DOHH2 (cell line): ENCODE data around the gene STK16.

Experiments used
- H3F3A ChIP-seq: fragments of 200-600 bp; sonication (generic), shearing (Covaris generic); 2 replicates; pipeline ENCODE4 v1.6.0; 2016; ENCODE audit warnings: antibody characterized with exemption, mild to moderate bottlenecking; ENCODE audit not compliant: control insufficient read depth, insufficient read depth
- H3K27ac ChIP-seq: fragments of 200-600 bp; sonication (generic); 2 replicates; pipeline ENCODE4 v1.5.1; 2014; ENCODE audit warnings: low read depth, mild to moderate bottlenecking, low read length, moderate library complexity
- H3K27me3 ChIP-seq: fragments of 200-600 bp; sonication (generic); 2 replicates; pipeline ENCODE4 v1.6.1; 2014; ENCODE audit warnings: mild to moderate bottlenecking, low read length, mixed read lengths; ENCODE audit not compliant: control insufficient read depth
- H3K36me3 ChIP-seq: fragments of 200-600 bp; sonication (generic); 2 replicates; pipeline ENCODE4 v1.6.1; 2014; ENCODE audit warnings: mild to moderate bottlenecking, low read length, moderate library complexity, mixed read lengths; ENCODE audit not compliant: control insufficient read depth
- H3K4me1 ChIP-seq: fragments of 200-600 bp; sonication (generic); 2 replicates; pipeline ENCODE4 v1.6.1; 2014; ENCODE audit warnings: mild to moderate bottlenecking, low read length, mixed read lengths; ENCODE audit not compliant: control insufficient read depth
- H3K4me2 ChIP-seq: fragments of 200-600 bp; sonication (generic); 2 replicates; pipeline ENCODE4 v1.6.0; 2014; ENCODE audit warnings: mild to moderate bottlenecking, low read length, moderate library complexity
- H3K4me3 ChIP-seq: fragments of 200-600 bp; sonication (generic); 2 replicates; pipeline ENCODE4 v1.5.1; 2014; ENCODE audit warnings: mild to moderate bottlenecking, low read length, mixed read lengths
- H3K79me2 ChIP-seq: fragments of 200-600 bp; sonication (generic); 2 replicates; pipeline ENCODE4 v1.6.1; 2014; ENCODE audit warnings: mild to moderate bottlenecking, low read length, mixed read lengths; ENCODE audit not compliant: control insufficient read depth
- H3K9me2 ChIP-seq: fragments of 200-600 bp; sonication (generic); replicated peaks from 2 replicates; pipeline ENCODE4 v1.6.1; 2014; ENCODE audit warnings: mild to moderate bottlenecking, low read length, mixed read lengths; ENCODE audit not compliant: control insufficient read depth
- H3K9me3 ChIP-seq: fragments of 200-600 bp; sonication (generic); 2 replicates; pipeline ENCODE4 v1.6.1; 2014; ENCODE audit warnings: antibody characterized with exemption, low read length, mixed read lengths; ENCODE audit not compliant: control insufficient read depth, insufficient read depth
- H4K20me1 ChIP-seq: fragments of 200-600 bp; sonication (generic); 2 replicates; pipeline ENCODE4 v1.6.0; 2014; ENCODE audit warnings: low read depth, mild to moderate bottlenecking, antibody characterized with exemption, low read length, moderate library complexity; ENCODE audit not compliant: control insufficient read depth, insufficient read depth
- EZH2phosphoT487 ChIP-seq: fragments of 200-600 bp; sonication (generic); IDR thresholded peaks from 2 replicates; pipeline ENCODE4 v1.6.1; 2017; ENCODE audit warnings: borderline replicate concordance, mild to moderate bottlenecking, antibody characterized with exemption, low read length, moderate library complexity, mixed read lengths
- TF ChIP-seq, protein P1 (sequence below): fragments of 200-600 bp; sonication (generic); IDR thresholded peaks from one replicate; pipeline ENCODE4 v1.5.1; 2014; ENCODE audit warnings: antibody characterized with exemption, mild to moderate bottlenecking, low read depth, low read length; ENCODE audit not compliant: poor library complexity, severe bottlenecking

STK16 gene

DNA sequence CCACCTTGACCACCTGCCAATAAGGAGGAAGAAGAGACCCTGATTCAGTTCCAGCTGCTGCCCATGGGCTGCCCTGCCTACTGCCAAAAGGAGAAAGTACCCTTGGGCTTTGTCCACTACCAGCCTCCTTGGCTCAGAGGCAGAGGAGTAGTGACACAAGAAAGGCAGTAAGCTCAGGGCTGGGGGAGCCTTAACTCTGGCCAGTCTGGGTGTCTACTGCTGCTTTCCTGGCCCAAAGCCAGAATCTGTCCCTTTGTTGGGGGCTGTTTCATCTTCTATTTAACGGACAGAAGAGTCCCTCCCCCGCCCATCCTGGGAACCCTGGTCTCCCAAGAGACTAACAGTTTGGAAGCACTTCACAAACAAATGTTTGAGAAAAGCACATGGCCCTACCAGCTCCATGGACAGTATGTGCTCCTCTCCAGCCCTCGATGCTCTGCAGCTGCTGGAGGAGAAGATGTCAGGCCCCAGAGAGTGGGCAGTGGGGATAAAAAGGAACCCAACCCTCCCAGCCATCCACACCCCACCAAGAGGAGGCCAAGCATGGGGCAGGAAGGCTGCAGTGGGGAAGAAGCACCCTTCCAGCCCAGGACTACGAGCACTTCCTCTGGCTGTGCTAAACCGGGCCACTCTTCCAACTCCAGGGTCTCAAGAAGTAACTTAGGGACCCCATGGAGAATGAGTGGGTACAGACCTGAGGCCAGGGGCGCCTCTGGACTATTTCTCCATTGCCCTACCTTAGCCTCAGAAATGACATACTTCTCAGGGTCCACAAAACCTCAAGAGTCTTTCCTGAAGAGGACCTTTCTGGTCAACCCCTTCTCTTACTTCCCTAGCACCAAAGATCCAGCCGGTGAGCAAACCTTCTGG lies 17.0 kb upstream of the STK16 start:
- no peaks in the 10 kb centered on the region; the same call in 1 of the 2 replicates for H3F3A ChIP-seq
- H3K9me3 ChIP-seq, result no peaks in the 10 kb centered on the region
- peak overlapping the region; percentile 88 for H3K4me3 ChIP-seq
- peaks cover 53% of the 10 kb centered on the region for H3K79me2 ChIP-seq
- no peaks in the 10 kb centered on the region for H4K20me1 ChIP-seq
- no peak for TF ChIP-seq EZH2phosphoT487
- TF ChIP-seq, protein P1, sequence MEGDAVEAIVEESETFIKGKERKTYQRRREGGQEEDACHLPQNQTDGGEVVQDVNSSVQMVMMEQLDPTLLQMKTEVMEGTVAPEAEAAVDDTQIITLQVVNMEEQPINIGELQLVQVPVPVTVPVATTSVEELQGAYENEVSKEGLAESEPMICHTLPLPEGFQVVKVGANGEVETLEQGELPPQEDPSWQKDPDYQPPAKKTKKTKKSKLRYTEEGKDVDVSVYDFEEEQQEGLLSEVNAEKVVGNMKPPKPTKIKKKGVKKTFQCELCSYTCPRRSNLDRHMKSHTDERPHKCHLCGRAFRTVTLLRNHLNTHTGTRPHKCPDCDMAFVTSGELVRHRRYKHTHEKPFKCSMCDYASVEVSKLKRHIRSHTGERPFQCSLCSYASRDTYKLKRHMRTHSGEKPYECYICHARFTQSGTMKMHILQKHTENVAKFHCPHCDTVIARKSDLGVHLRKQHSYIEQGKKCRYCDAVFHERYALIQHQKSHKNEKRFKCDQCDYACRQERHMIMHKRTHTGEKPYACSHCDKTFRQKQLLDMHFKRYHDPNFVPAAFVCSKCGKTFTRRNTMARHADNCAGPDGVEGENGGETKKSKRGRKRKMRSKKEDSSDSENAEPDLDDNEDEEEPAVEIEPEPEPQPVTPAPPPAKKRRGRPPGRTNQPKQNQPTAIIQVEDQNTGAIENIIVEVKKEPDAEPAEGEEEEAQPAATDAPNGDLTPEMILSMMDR, result no peak
- peak overlapping the region; percentile 84 for H3K4me2 ChIP-seq
- peak overlapping the region; percentile 72; the same call in 1 of the 2 replicates for H3K27ac ChIP-seq
- H3K27me3 ChIP-seq, result no peaks in the 10 kb centered on the region
- H3K36me3 ChIP-seq, result peaks cover 74% of the 10 kb centered on the region
- H3K4me1 ChIP-seq, result peaks cover 31% of the 10 kb centered on the region
- H3K9me2 ChIP-seq, result no peaks in the 10 kb centered on the region

DNA sequence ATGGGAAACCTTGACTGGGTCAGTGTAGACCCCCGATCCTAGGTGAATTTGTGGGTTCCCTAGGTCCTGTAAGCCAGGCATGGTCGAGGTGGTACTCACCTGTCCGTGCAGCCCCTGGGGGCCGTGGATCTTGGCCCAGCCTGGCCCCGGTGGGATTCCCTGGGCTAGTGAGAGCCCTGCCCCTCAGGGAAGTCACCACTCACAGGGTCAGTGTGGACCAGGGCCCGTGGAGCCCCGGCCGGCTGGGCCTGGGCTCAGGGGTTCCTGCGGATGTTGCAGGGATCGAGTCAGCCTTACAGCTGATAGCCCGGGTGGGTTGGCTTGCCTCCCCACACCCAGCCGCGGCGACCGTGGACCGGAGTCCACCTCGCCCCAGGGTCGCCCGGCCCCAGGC lies 16.4 kb upstream of the STK16 start:
- Histone ChIP-seq H3K79me2 (peaks cover 53% of the 10 kb centered on the region), H4K20me1 (no peaks in the 10 kb centered on the region), H3K27me3 (no peaks in the 10 kb centered on the region), H3F3A (no peaks in the 10 kb centered on the region; the same call in 1 of the 2 replicates), H3K36me3 (peaks cover 74% of the 10 kb centered on the region), H3K4me3 (peak overlapping the region; percentile 88), H3K9me3 (no peaks in the 10 kb centered on the region), H3K27ac (peak overlapping the region; percentile 72), H3K4me2 (peak overlapping the region; percentile 84), H3K9me2 (no peaks in the 10 kb centered on the region), H3K4me1 (peaks cover 31% of the 10 kb centered on the region)
- no peak for TF ChIP-seq EZH2phosphoT487
- TF ChIP-seq, protein P1, result no peak

DNA sequence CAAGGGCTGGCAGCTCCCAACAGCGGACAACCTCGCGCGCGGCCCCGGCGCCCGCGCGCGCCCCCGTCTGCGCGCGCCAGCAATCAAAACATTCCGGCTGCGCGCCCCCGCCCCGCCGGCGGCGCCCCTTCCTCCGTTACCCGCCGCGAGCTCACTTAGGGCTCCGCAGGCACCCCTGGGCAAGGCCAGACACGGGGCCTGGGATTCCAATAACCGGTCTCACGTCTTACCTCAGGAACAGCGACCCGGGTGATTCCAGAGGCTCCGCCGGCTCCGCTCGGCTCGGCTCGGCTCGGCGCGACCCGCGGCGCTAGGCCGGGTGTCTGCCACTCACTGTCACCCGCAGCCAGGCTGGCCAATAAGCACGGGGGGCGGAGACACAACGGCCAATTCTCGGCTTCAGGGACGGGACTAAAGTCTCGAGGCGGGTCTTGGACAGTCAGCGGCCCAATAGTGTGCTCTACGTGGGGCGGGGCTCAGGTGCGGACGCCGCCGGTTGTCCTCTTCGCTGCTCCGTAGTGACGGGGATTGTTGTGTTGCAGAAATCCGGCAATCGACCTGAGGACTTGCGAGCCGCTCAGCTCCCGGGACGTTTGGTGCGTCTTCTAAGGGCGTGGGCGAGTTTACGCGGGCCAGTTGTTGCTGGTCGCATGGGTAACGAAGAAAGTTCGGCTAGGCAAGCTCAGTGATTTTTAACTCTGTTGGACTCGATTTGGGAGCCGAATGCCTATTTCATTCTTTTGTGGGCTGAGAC lies 15.8 kb upstream of the STK16 start, which contains the start of the genes ANKZF1 and ATG9A:
Gene ANKZF1, plus strand, starts transcription at position 502 of the 754 bp plus-strand sequence. CDS start 452 bp downstream, outside the sequence.
Gene ATG9A, minus strand, starts transcription at position 332 of the 754 bp plus-strand sequence. CDS start 1,612 bp downstream, outside the sequence.
- peaks cover 53% of the 10 kb centered on the region for H3K79me2 ChIP-seq
- H3K36me3 ChIP-seq, result peaks cover 74% of the 10 kb centered on the region
- H3F3A ChIP-seq, result no peaks in the 10 kb centered on the region; the same call in 1 of the 2 replicates
- H3K9me3 ChIP-seq, result no peaks in the 10 kb centered on the region
- peak within 1 kb of the TSS; percentile 88 for H3K4me3 ChIP-seq
- peaks cover 31% of the 10 kb centered on the region for H3K4me1 ChIP-seq
- H4K20me1 ChIP-seq, result no peaks in the 10 kb centered on the region
- no peaks in the 10 kb centered on the region for H3K27me3 ChIP-seq
- H3K4me2 ChIP-seq, result peak within 1 kb of the TSS; percentile 84
- H3K27ac ChIP-seq, result peak within 1 kb of the TSS; percentile 72
- TF ChIP-seq, protein P1, result no peak
- no peak for TF ChIP-seq EZH2phosphoT487
- H3K9me2 ChIP-seq, result no peaks in the 10 kb centered on the region
